ENCODE measurements around the gene LMO1. TPM values are rescaled to one million over a fixed set of nuclear protein-coding genes. Genes with fewer than 3 reads are reported as not detected.

LMO1 gene
- total RNA-seq: not detected

DNA sequence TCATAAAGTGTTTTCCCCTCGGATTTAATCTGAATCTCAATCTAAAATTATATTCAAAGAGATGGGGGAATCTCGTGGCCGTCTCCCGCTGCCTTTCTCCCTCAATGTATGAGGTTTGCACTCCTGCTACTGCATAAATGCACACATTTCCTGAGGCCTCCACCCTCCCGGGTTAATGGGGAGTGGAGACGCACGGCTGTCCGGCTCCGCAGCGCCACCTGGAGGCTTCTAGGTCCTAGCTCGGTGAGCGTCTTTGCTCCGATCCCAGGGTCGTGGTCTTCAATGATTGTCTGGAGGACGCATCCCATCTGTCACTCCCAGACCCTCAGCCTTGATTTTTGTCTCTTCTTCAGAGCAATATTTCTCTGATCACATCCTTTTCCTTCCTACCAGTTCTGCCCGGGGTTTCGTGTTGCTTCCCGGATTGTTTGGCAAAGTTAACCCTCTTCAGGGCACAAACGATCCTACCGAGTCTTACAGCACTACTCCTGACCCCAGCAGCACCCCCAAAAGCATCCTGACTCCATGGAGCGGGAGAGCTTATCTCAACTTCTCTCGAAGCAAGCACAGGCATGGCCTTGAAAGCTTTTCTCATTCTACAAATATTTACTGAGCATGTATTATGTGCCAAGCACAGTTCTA lies at the start of gene LMO1:
Gene LMO1 (minus strand): TSS at position 110 of the 642 bp plus-strand sequence. CDS start 516 bp downstream, outside the sequence.
- no peak within 1 kb of the TSS for H3K27ac ChIP-seq
- peak within 1 kb of the TSS; percentile 30 to 45 for H3K4me3 ChIP-seq
- TF ChIP-seq POLR2AphosphoS5 (IDR thresholded peaks at IDR 0.05): peak; percentile 5
- no peak for TF ChIP-seq POLR2A (IDR thresholded peaks at IDR 0.05)
- TF ChIP-seq, protein P1, sequence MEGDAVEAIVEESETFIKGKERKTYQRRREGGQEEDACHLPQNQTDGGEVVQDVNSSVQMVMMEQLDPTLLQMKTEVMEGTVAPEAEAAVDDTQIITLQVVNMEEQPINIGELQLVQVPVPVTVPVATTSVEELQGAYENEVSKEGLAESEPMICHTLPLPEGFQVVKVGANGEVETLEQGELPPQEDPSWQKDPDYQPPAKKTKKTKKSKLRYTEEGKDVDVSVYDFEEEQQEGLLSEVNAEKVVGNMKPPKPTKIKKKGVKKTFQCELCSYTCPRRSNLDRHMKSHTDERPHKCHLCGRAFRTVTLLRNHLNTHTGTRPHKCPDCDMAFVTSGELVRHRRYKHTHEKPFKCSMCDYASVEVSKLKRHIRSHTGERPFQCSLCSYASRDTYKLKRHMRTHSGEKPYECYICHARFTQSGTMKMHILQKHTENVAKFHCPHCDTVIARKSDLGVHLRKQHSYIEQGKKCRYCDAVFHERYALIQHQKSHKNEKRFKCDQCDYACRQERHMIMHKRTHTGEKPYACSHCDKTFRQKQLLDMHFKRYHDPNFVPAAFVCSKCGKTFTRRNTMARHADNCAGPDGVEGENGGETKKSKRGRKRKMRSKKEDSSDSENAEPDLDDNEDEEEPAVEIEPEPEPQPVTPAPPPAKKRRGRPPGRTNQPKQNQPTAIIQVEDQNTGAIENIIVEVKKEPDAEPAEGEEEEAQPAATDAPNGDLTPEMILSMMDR (IDR thresholded peaks at IDR 0.05): peak; percentile 68 to 80 (median 76)
- no peaks in the 10 kb centered on the region for H3K4me1 ChIP-seq (replicated peaks)
- H3K27me3 ChIP-seq (replicated peaks; ENCODE audit: insufficient read depth): peaks cover 3% of the 10 kb centered on the region
- 2% methylated on average over 22 of the region's 22 CpGs for WGBS
- intact Hi-C loops (cut with DNase I): loop anchor here (2.0 kb wide), 1 partner anchor 39 kb away; no protein-coding TSS in a partner anchor
- no peaks in the 10 kb centered on the region for H3K36me3 ChIP-seq
- H3K9me3 ChIP-seq: no peaks in the 10 kb centered on the region
- peak; percentile 73 for DNase-seq (ENCODE audit: low spot score)

DNA sequence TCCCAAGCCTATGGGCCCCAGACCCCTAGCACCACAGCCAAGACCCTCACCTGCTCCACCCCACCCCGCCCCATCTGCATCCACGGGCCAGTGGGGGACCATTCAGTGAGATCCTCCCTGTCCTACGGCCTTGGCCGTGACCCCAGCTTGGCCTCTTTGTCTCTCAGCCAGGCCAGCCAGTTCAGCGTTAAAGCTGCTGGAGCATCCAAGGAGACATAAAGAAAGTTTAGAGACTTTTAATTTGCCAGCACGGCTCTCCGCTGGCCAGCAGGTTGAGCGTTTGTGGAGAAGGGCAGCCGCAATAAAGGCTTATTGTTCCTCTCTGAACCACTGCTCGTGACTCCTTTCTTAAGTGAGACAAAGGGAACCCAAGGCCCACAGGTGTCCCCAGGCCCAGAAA lies 49.3 kb upstream of the LMO1 start:
- DNase-seq (ENCODE audit: low spot score): no peak
- Histone ChIP-seq H3K9me3 (no peaks in the 10 kb centered on the region), H3K36me3 (no peaks in the 10 kb centered on the region), H3K4me1 (replicated peaks) (no peaks in the 10 kb centered on the region), H3K4me3 (no peak overlapping the region), H3K27ac (no peak overlapping the region), H3K27me3 (replicated peaks; ENCODE audit: insufficient read depth) (peaks cover 3% of the 10 kb centered on the region)
- intact Hi-C loops (cut with DNase I): no loop called here
- 87% methylated on average over 10 of the region's 10 CpGs for WGBS
- TF ChIP-seq POLR2AphosphoS5 (IDR thresholded peaks at IDR 0.05): no peak
- TF ChIP-seq POLR2A (IDR thresholded peaks at IDR 0.05): no peak
- TF ChIP-seq, protein P1 (IDR thresholded peaks at IDR 0.05): no peak

DNA sequence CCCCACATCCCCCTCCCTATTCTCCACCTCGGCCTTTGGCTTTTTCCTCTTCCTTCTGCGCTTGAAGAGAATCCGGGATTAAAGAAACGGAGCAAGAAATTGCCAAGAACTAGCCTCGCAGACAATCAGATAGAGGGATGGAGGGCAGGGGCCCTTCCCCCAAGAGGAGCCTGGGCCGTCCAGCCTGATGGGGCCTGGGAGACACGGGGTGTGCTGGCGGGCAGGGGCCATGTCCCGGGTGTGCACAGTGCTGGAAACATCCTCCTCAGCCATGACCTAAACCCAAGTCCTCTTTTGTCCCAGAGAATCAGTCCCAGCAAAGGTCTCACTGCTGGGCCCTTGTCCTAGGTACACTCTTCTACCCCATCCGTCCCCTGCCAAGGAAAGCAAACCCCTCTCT lies 47.7 kb upstream of the LMO1 start:
- TF ChIP-seq, protein P1 (IDR thresholded peaks at IDR 0.05): no peak
- TF ChIP-seq POLR2AphosphoS5 (IDR thresholded peaks at IDR 0.05): no peak
- no peak for TF ChIP-seq POLR2A (IDR thresholded peaks at IDR 0.05)
- WGBS: 79% methylated on average over 10 of the region's 10 CpGs
- no peak overlapping the region for H3K27ac ChIP-seq
- DNase-seq (ENCODE audit: low spot score): no peak
- no peaks in the 10 kb centered on the region for H3K36me3 ChIP-seq
- no peak overlapping the region for H3K4me3 ChIP-seq
- H3K4me1 ChIP-seq (replicated peaks): no peaks in the 10 kb centered on the region
- no peaks in the 10 kb centered on the region for H3K9me3 ChIP-seq
- intact Hi-C loops (cut with DNase I): no loop called here
- peaks cover 3% of the 10 kb centered on the region for H3K27me3 ChIP-seq (replicated peaks; ENCODE audit: insufficient read depth)

DNA sequence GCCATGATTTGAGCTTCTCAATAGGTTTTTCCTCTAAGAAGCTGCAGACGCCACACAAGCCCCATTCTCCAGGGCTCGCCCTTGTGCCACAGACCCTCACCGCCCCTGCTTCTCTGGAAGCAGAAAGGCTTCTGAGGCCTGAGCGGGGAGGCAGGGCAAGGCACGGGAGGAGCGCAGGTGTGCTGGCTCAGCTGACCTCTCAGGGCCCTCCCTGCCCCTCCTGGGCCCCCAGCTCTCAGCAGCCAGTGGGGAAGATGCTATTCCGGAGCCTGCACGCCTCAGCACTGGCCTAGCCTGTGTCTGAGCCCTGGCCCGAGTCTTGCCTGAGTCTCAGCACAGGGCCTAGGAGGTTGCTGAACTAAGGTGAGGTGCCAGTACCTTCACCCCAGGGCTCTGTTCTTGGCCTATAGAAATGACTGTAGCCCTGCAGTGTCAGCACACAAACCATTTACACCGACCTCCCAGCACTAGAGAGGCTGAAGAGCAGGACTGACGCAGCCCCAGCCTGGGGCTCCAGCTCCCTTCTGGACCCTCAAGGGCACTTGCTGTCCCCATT lies 47.1 kb upstream of the LMO1 start:
- intact Hi-C loops (cut with DNase I): no loop called here
- Histone ChIP-seq H3K36me3 (no peaks in the 10 kb centered on the region), H3K9me3 (no peaks in the 10 kb centered on the region), H3K27ac (no peak overlapping the region), H3K4me1 (replicated peaks) (no peaks in the 10 kb centered on the region), H3K4me3 (no peak overlapping the region), H3K27me3 (replicated peaks; ENCODE audit: insufficient read depth) (peaks cover 3% of the 10 kb centered on the region)
- 89% methylated on average over 10 of the region's 11 CpGs for WGBS
- DNase-seq (ENCODE audit: low spot score): no peak
- TF ChIP-seq, protein P1 (IDR thresholded peaks at IDR 0.05): no peak
- TF ChIP-seq POLR2AphosphoS5 (IDR thresholded peaks at IDR 0.05) (no peak), POLR2A (IDR thresholded peaks at IDR 0.05) (no peak)

DNA sequence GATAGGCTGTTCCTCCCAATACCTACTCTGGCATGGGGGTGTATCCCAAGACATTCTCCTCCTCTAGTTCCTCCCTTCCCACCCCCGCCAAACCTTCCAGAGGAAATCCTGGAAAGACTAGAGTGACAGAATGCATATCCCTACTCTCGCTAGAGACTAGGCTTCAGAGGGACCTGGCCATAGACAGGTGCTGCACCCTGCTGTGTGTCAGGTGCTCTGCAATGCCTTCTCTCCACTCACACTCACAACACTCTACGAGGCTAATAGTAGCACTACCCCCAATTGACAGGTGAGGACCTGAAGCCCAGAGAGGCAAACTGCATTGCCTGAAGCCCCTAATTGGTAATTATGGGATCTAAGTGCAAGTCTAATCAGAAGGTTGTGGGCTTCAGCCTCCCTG lies 46.2 kb upstream of the LMO1 start:
- no peak overlapping the region for H3K4me3 ChIP-seq
- H3K4me1 ChIP-seq (replicated peaks): no peaks in the 10 kb centered on the region
- intact Hi-C loops (cut with DNase I): no loop called here
- 46% methylated on average over 3 of the region's 3 CpGs for WGBS
- no peaks in the 10 kb centered on the region for H3K36me3 ChIP-seq
- H3K9me3 ChIP-seq: no peaks in the 10 kb centered on the region
- TF ChIP-seq, protein P1 (IDR thresholded peaks at IDR 0.05): no peak
- TF ChIP-seq POLR2A (IDR thresholded peaks at IDR 0.05): no peak
- TF ChIP-seq POLR2AphosphoS5 (IDR thresholded peaks at IDR 0.05): no peak
- DNase-seq (ENCODE audit: low spot score): no peak
- no peak overlapping the region for H3K27ac ChIP-seq
- H3K27me3 ChIP-seq (replicated peaks; ENCODE audit: insufficient read depth): peaks cover 3% of the 10 kb centered on the region

Measured in prostate gland (tissue), 2 donors.